Activated naive CD4-positive, alpha-beta T cell treated with anti-CD3 and anti-CD28 coated beads, Interleukin-2, amount 50 U/mL, for 72 hours (primary cell): ENCODE measurements around the gene GTF2H3. TPM values are rescaled to one million over a fixed set of nuclear protein-coding genes. Genes with fewer than 3 reads are reported as not detected.

Experiments
- ATAC-seq, 2 donors: fragments of 150-1000 bp; cut with Tn5 transposase; 2 replicates each; pipeline ENCODE4 v1.10.0; 2021; ENCODE audit warnings: mild to moderate bottlenecking in 2 of 2, moderate library complexity in 2 of 2
- DNase-seq, 2 donors: peaks; one replicate each; pipeline ENCODE4 v3.0.0; 2021 to 2022; ENCODE audit warnings: low spot score in 2 of 2
- H3K27ac Mint-ChIP-seq, 2 donors: one replicate each; pipeline ENCODE4 v1.8.0; 2022; ENCODE audit warnings: mild to moderate bottlenecking in 2 of 2, mixed read lengths in 2 of 2
- H3K36me3 Mint-ChIP-seq, 2 donors: one replicate each; pipeline ENCODE4 v1.8.0; 2022; ENCODE audit warnings: mixed read lengths in 2 of 2
- H3K9me3 Mint-ChIP-seq, 2 donors: one replicate each; pipeline ENCODE4 v1.8.0; 2022; ENCODE audit warnings: mixed read lengths in 2 of 2
- total RNA-seq, 2 donors: library from RNA; stranded (reverse); gene quantifications; one replicate each; pipeline ENCODE4 v1.2.3, GENCODE V29; 2022

The GTF2H3 gene
- total RNA-seq, 2 donors from 2014 or later: 35.2 to 58.3 TPM

DNA sequence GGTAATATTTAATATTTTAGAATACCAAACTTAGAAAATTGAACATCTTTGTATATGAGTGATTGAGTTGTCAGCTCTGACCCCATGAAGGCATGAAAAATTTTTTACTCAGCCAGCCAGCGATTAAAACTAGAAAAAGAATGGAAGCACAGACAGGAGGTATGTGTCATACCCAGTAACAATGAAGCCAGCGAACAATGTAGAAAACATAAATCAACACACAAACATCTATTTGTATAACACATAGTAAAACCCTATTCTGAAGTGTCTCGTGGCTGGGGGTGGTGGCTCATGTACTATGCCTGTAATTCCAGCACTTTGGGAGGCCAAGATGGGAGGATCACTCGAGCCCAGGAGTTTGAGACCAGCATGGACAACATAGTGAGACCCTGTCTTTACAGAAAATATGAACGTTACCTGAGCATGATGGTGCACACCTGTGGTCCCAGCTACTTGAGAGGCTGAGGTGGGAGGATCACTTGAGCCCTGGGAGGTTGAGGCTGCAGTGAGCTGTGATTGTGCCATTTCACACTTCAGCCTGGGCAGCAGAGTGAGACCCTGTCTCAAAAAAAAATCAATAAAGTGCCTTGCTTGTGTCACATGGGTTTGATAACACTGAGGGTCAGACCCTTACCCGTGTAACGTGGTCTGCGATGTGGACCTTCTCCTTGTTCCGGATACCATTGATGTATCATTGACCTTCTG, 43.1 kb downstream of the GTF2H3 start:
- Mint-ChIP-seq H3K36me3 (no peaks in the 10 kb centered on the region), H3K9me3 (no peaks in the 10 kb centered on the region), H3K27ac (no peak overlapping the region)
- DNase-seq: no peak
- no peak for ATAC-seq

DNA sequence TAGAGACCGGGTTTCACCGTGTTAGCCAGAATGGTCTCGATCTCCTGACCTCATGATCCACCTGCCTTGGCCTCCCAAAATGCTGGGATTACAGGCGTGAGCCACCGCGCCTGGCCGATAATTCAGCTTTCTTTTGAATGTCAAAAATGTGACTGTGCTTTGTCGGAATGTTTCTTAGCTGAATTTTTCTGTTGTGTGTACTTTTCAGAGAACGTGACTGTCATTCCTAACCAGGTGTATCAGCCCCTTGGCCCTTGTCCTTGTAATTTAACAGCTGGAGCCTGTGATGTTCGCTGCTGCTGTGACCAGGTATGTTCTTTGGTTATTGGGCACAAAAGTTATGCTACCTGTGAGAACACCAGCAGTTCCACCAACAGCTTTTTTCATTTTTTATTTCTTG, 45.4 kb downstream of the GTF2H3 start:
- DNase-seq (no peak), ATAC-seq (no peak)
- Mint-ChIP-seq H3K9me3 (no peaks in the 10 kb centered on the region), H3K27ac (no peak overlapping the region), H3K36me3 (no peaks in the 10 kb centered on the region)

DNA sequence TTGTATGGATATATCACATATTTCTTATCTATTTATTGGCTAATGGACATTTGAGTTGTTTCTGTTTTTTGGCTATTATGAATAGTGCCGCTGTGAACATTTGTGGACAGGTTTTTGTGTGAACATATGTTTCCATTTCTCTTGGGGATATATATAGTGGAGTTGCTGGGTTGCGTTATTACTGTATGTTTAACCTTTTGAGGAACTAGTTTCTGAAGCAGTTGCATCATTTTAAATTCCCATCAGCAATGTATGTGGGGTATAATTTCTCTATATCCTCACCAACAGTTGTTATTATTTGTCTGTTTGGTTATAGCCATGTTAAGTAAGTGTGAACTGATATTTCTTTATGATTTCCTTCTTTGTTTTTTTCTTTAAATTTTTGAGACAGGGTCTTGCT, 48.0 kb downstream of the GTF2H3 start:
- DNase-seq (no peak), ATAC-seq (no peak)
- H3K27ac Mint-ChIP-seq: no peak overlapping the region
- H3K36me3 Mint-ChIP-seq: no peaks in the 10 kb centered on the region
- H3K9me3 Mint-ChIP-seq: no peaks in the 10 kb centered on the region

DNA sequence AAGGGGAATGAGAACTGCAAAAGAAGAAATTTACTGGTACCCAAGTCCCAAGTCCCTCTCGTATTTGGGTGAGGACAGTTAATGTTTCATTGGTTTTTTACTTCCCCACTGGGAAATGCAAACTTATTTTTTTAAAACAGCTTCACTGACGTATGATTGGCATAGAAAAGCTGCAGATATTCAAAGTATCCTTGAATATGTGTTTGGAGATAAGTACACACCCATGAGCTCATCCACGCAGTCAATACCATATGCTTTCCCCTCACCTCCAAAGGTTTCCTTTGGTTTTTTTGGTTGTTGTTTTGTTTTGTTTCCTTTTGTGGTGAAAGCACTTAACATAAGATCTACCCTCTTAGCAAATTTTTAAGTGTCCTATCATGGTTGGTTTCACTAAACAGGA, 50.3 kb downstream of the GTF2H3 start:
- DNase-seq (no peak), ATAC-seq (no peak)
- H3K36me3 Mint-ChIP-seq: no peaks in the 10 kb centered on the region
- no peaks in the 10 kb centered on the region for H3K9me3 Mint-ChIP-seq
- H3K27ac Mint-ChIP-seq: no peak overlapping the region

DNA sequence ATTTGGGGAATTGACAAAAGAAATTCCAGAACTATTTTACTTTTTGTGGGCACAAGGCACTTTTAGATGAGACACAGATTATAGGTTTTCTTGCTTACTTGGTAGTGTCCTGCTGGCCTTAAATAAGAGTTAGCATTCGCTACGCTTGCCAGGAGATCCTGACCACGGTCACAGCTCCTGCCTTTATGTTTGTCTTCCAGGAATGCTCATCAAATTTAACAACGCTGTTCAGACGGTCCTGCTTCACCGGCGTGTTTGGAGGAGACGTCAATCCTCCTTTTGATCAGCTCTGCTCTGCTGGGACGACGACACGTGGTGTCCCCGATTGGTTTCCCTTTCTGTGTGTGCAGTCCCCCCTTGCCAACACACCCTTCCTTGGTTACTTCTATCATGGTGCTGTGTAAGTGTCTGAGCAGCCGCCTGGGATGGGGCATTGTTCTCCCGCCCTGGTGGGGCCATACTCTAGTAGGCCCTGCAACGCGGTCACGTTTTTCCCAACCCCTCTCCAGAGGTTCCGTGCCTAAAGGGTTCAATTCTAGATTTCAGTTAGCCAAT, 53.1 kb downstream of the GTF2H3 start:
- ATAC-seq (no peak), DNase-seq (no peak)
- Mint-ChIP-seq H3K9me3 (no peaks in the 10 kb centered on the region), H3K27ac (peak overlapping the region in 1 of 2 donors; percentile 88), H3K36me3 (no peaks in the 10 kb centered on the region)

DNA sequence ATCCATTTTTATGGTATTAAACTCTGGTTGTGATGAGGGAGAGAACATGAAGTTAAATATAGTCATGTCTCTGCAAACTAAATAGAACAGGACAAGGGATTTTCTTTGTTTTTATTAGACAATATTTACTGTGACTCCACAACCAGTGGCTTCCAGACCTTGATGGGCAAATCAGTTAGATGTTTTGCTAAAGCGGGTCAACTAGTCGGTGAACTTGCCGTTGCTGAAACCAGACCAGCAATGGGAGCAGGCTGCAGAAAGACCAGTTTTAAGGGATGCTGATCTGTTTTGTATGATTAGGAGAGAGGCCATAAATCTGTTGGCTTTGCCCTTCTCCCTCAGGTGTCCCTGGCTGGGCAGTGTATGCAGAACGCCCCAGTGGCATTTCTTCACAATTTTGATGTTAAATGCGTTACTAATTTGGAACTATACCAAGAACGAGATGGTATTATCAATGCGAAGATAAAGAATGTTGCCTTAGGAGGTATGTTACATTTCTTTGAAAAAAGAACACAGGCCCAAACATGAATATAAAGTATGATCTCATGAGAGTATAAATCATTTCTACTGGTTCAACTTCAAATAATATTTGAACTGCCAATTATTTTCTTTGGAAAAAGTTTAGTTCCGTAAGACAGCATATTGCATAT, 56.7 kb downstream of the GTF2H3 start:
- Mint-ChIP-seq H3K36me3 (no peaks in the 10 kb centered on the region), H3K27ac (no peak overlapping the region), H3K9me3 (no peaks in the 10 kb centered on the region)
- DNase-seq (no peak), ATAC-seq (no peak)

DNA sequence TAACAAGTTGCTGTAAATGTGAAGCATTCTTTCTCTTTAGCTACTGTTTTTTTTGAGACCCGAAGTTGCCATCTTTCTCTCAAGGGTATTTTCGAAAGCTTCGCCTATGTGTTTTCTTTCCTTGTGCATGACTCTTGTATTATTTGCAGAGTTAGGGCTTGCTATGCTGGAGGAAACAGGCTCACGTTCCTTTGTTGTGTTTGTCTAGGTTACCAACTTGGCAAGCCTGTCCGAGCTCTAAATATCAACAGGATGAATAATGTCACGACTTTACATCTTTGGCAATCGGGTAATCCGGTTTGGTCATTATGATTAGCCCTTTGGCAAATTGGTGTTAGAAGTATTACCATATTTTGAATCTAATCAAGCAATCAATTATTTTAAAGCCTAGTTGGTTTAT, 62.6 kb downstream of the GTF2H3 start:
- Mint-ChIP-seq H3K27ac (no peak overlapping the region), H3K36me3 (no peaks in the 10 kb centered on the region), H3K9me3 (no peaks in the 10 kb centered on the region)
- ATAC-seq (no peak), DNase-seq (no peak)

DNA sequence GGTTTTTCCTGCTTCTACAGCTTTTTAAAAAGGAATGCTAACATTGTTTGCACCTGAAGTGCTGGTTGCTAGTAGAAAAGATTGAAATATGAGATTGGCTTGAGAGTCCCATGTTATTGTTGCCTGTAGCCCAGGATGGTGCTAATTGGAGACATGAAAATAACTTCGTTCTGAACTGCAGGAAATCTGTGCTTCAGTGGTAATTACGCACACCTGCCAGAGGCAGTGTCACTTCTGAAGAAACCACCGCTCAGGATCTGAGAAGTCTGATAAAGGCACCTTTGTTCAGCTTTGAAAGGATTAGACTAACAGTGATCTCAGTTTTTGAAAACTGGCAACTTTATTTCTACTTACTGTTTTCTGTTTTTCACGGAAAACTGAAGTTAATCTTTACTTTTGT, 63.0 kb downstream of the GTF2H3 start:
- Mint-ChIP-seq H3K27ac (no peak overlapping the region), H3K36me3 (no peaks in the 10 kb centered on the region), H3K9me3 (no peaks in the 10 kb centered on the region)
- ATAC-seq (no peak), DNase-seq (no peak)

DNA sequence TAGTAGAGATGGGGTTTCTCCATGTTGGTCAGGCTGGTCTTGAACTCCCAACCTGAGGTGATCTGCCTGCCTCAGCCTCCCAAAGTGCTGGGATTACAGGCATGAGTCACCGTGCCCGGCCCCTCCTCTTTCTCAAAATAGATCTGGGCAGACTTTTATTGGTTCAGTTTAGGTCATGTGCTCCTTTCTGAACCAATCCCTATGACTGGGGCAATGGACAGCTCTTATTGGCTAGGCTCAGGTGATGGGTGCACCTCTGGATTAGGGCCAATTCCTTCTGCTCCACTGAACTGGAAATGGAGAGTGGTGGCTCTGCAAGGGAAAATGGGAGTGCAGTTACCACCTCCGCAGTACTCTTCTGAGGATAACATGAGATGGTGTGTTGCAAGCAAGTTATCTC, 72.3 kb downstream of the GTF2H3 start:
- DNase-seq: no peak
- Mint-ChIP-seq H3K27ac (no peak overlapping the region), H3K36me3 (peaks cover 4 to 6% of the 10 kb centered on the region in 2 donors), H3K9me3 (no peaks in the 10 kb centered on the region)
- peak; percentile 22 to 47 for ATAC-seq

DNA sequence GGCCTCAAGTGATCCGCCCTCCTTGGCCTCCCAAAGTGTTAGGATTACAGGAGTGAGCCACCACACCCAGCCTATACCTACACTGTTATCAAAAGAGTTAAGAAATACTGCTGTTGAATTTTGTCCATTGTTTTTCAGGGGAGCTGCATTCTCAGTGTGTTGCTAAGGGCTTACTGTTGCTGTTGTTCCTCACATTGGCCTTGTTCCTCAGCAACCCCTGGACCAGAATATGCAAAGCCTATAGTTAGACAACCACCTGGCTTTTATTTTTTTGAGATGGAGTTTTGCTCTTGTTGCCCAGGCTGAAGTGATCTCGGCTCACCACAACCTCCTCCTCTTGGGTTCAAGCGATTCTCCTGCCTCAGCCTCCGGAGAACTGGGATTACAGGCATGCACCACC, 73.8 kb downstream of the GTF2H3 start:
- Mint-ChIP-seq H3K9me3 (no peaks in the 10 kb centered on the region), H3K36me3 (peaks cover 6 to 12% of the 10 kb centered on the region in 2 donors), H3K27ac (no peak overlapping the region)
- DNase-seq (no peak), ATAC-seq (no peak)

Other genes starting within 250 kb of the GTF2H3 start
- 10 to 100 TPM; 51.8 to 58.4 TPM for gene KMT5A, start 249.7 kb upstream of the GTF2H3 start, total RNA-seq
- gene RILPL2, start 197.1 kb upstream of the GTF2H3 start, total RNA-seq: 10 to 100 TPM in 1 of 2 donors, 1 to 10 TPM in 1; 8.6 to 11.2 TPM
- gene SNRNP35, start 175.7 kb upstream of the GTF2H3 start, total RNA-seq: 10 to 100 TPM; 20.9 to 26.4 TPM
- gene RILPL1, start 100.1 kb upstream of the GTF2H3 start, total RNA-seq: 1 to 10 TPM; 3.2 to 3.9 TPM
- gene TMED2, start 49.3 kb upstream of the GTF2H3 start, total RNA-seq: 100 to 1,000 TPM; 102 to 129 TPM
- gene DDX55, start 31.7 kb upstream of the GTF2H3 start, total RNA-seq: 10 to 100 TPM; 40.8 to 57.4 TPM
- gene EIF2B1, start 143 bp upstream of the GTF2H3 start, total RNA-seq: 10 to 100 TPM; 63.3 to 70.9 TPM
- 1 to 10 TPM; 4.3 to 6.6 TPM for gene TCTN2, start 37.3 kb downstream of the GTF2H3 start, total RNA-seq
- gene ATP6V0A2, start 78.5 kb downstream of the GTF2H3 start, total RNA-seq: 100 to 1,000 TPM in 1 of 2 donors, 10 to 100 TPM in 1; 64.5 to 128 TPM
- 1 to 10 TPM in 1 of 2 donors, under 1 TPM in 1; 0.27 to 1.0 TPM for gene DNAH10, start 128.5 kb downstream of the GTF2H3 start, total RNA-seq